HepG2 (cell line): Measurements from ENCODE around the gene ISY1. TPM values are rescaled to one million over a fixed set of nuclear protein-coding genes. Genes with fewer than 3 reads are reported as not detected.
A peak's percentile ranks its signal among the peaks of the same experiment; 100 is the strongest.

Experiments used
- ATAC-seq: fragments of 200-7000 bp; cut with Tn5 transposase; 3 replicates; pipeline ENCODE4 v1.9.1; 2020; ENCODE audit warnings: mild to moderate bottlenecking, moderate library complexity
- BruUV-seq: library from RNA; stranded (reverse); fragments of 400-500 nt; replicated peaks from 2 replicates; lab custom pipeline; 2021; lab: Mats Ljungman, UMichigan
- CTCF ChIA-PET: fragments of 300-600 bp; formaldehyde crosslinking; extraction: SDS; loops from one replicate; lab custom pipeline; 2021; ENCODE audit warnings: low total read pairs, inconsistent platforms, low intra/inter-chr PET ratio; lab: Yijun Ruan, JAX
- POLR2A ChIA-PET: fragments of 350-600 bp; sonication (Branson Sonifier 250); formaldehyde crosslinking; loops from one replicate; lab custom pipeline; 2020; ENCODE audit warnings: antibody characterized with exemption, inconsistent platforms; lab: Yijun Ruan, JAX
- DNase-seq: peaks from one replicate; pipeline ENCODE4 v3.0.0-alpha.2; 2015; ENCODE audit warnings: low spot score
- FAIRE-seq: peaks from 3 replicates; lab custom pipeline; 2011; peaks lifted over from hg19 to GRCh38; lab: Jason Lieb, UNC
- H2AFZ ChIP-seq: one replicate; pipeline ENCODE4 v1.6.1; 2011; ENCODE audit warnings: low read length, inconsistent platforms
- H3K27ac ChIP-seq: fragments of 300-600 bp; 3 replicates; pipeline ENCODE4 v1.8.0; 2011; ENCODE audit warnings: mixed run types, mild to moderate bottlenecking, mixed read lengths, low read length, inconsistent platforms; ENCODE audit not compliant: insufficient read depth; ENCODE audit errors: extremely low read length
- H3K27me3 ChIP-seq, 2 experiments: fragments of 200-600 bp in 1 of 2; 2 replicates in 1 of 2; 3 replicates in 1 of 2; pipeline versions ENCODE4 v1.6.0 to v1.8.0; 2011; ENCODE audit warnings: low read length in 2 of 2, mild to moderate bottlenecking in 2 of 2, moderate library complexity in 2 of 2, inconsistent platforms in 1 of 2; ENCODE audit not compliant: insufficient read depth in 2 of 2, control insufficient read depth in 1 of 2
- H3K36me3 ChIP-seq, 2 experiments: fragments of 200-600 bp in 1 of 2; replicated peaks in 1 of 2; 2 replicates in 1 of 2; 3 replicates in 1 of 2; pipeline versions ENCODE4 v1.5.1 to v1.8.0; 2011; ENCODE audit warnings: low read length in 2 of 2, inconsistent platforms in 1 of 2; ENCODE audit not compliant: insufficient read depth in 2 of 2, control insufficient read depth in 1 of 2
- H3K4me1 ChIP-seq: 2 replicates; pipeline ENCODE4 v1.5.1; 2012; ENCODE audit warnings: low read length, inconsistent platforms; ENCODE audit not compliant: insufficient read depth
- H3K4me2 ChIP-seq: 2 replicates; pipeline ENCODE4 v1.6.0; 2011; ENCODE audit warnings: low read depth, low read length, inconsistent platforms
- H3K4me3 ChIP-seq, 3 experiments: fragments of 200-600 bp in 1 of 3; sonication (generic), shearing (Covaris generic) in 1 of 3; replicated peaks in 1 of 3; 2 replicates each; pipeline ENCODE4 v1.5.1; 2011 to 2016; ENCODE audit warnings: low read length in 3 of 3, inconsistent platforms in 2 of 3, low read depth in 2 of 3, mild to moderate bottlenecking in 2 of 3, control low read depth in 1 of 3, mixed read lengths in 1 of 3; ENCODE audit not compliant: insufficient read depth in 1 of 3
- H3K79me2 ChIP-seq: one replicate; pipeline ENCODE4 v1.6.1; 2011; ENCODE audit warnings: low read length, inconsistent platforms; ENCODE audit not compliant: insufficient read depth
- H3K9ac ChIP-seq: 2 replicates; pipeline ENCODE4 v1.6.0; 2011; ENCODE audit warnings: mild to moderate bottlenecking, low read depth, low read length, inconsistent platforms; ENCODE audit not compliant: insufficient read depth
- H3K9me3 ChIP-seq: 2 replicates; pipeline ENCODE4 v1.5.1; 2012; ENCODE audit warnings: mild to moderate bottlenecking, low read length
- H4K20me1 ChIP-seq: 2 replicates; pipeline ENCODE4 v1.6.0; 2011; ENCODE audit warnings: inconsistent platforms, mild to moderate bottlenecking, low read length, moderate library complexity; ENCODE audit not compliant: insufficient read depth
- FOXA1 ChIP-seq, 2 experiments: fragments of 450-650 bp in 1 of 2; sonication (generic) in 1 of 2; formaldehyde crosslinking in 1 of 2; IDR thresholded peaks; 2 replicates each; pipeline versions ENCODE4 v1.4.0 to v1.6.1; 2016 to 2020; ENCODE audit warnings: missing genetic modification reagents in 1 of 2
- MXI1 ChIP-seq: IDR thresholded peaks from 3 replicates; pipeline ENCODE4 v1.6.1; 2012; ENCODE audit warnings: low read depth, low read length, inconsistent platforms, borderline replicate concordance
- PAXIP1 ChIP-seq: sonication (generic); formaldehyde crosslinking; conservative IDR thresholded peaks from 2 replicates; pipeline ENCODE4 v1.4.0; 2020; ENCODE audit warnings: mild to moderate bottlenecking, missing genetic modification reagents, moderate library complexity
- SAP130 ChIP-seq: IDR thresholded peaks from 2 replicates; pipeline ENCODE4 v1.6.1; 2016; ENCODE audit warnings: low read depth
- YEATS2 ChIP-seq: sonication (generic); formaldehyde crosslinking; IDR thresholded peaks from 2 replicates; pipeline ENCODE4 v1.4.0; 2020; ENCODE audit warnings: missing genetic modification reagents, borderline replicate concordance
- ZFX ChIP-seq: sonication (generic); formaldehyde crosslinking; IDR thresholded peaks from 2 replicates; pipeline ENCODE4 v1.4.0; 2020; ENCODE audit warnings: mild to moderate bottlenecking, low read depth, missing genetic modification reagents, moderate library complexity
- ZFY ChIP-seq: sonication (generic); formaldehyde crosslinking; IDR thresholded peaks from 2 replicates; pipeline ENCODE4 v1.4.0; 2020; ENCODE audit warnings: missing genetic modification reagents
- ZHX1 ChIP-seq: sonication (generic); formaldehyde crosslinking; IDR thresholded peaks from 2 replicates; pipeline ENCODE4 v1.8.1; 2022; ENCODE audit warnings: low read depth, mild to moderate bottlenecking, missing genetic modification reagents
- ZNF260 ChIP-seq: sonication (generic); formaldehyde crosslinking; IDR thresholded peaks from 2 replicates; pipeline ENCODE4 v1.4.0; 2020; ENCODE audit warnings: missing genetic modification reagents, low read depth, mild to moderate bottlenecking, borderline replicate concordance
- ZNF75D ChIP-seq: sonication (generic); formaldehyde crosslinking; IDR thresholded peaks from 2 replicates; pipeline ENCODE4 v1.8.1; 2023; ENCODE audit warnings: missing genetic modification reagents, mild to moderate bottlenecking, borderline replicate concordance
- ZSCAN22 ChIP-seq: sonication (generic); formaldehyde crosslinking; IDR thresholded peaks from 2 replicates; pipeline ENCODE4 v1.4.0; 2020; ENCODE audit warnings: mild to moderate bottlenecking, missing genetic modification reagents
- WGBS: methylation state at CpG from one replicate; pipeline ENCODE4 v1.1.6; 2017; ENCODE audit warnings: low lambda C conversion rate; 5-methylcytosine and 5-hydroxymethylcytosine counted together
- in situ Hi-C: cut with HindIII; loops from 2 replicates; pipeline ENCODE4 v1.10.0; 2017; ENCODE audit warnings: low pct_unique_long_range_greater_than_20kb; ENCODE audit not compliant: extremely low pct_ligation_motif_present
- intact Hi-C: fragments of 100-400 bp; cut with micrococcal nuclease; formaldehyde crosslinking; loops from one replicate; pipeline ENCODE4 v1.10.0; 2022; ENCODE audit not compliant: unreplicated experiment
- polyA plus RNA-seq, 8 experiments: library from polyadenylated mRNA; depleted of rRNA in 3 of 8; stranded (reverse) in 7 of 8; unstranded in 1 of 8; fragments of >200 nt; fragmentation: Illumina TruSeq in 4 of 8; extraction: Trizol in 4 of 8; gene quantifications; 2 replicates each; pipeline versions ENCODE4 v1.2.1 to v1.2.3, GENCODE V29; 2011 to 2016; ENCODE audit warnings: low read depth in 4 of 8, missing spikeins in 1 of 8, mixed read lengths in 1 of 8; ENCODE audit not compliant: insufficient read depth in 1 of 8
- total RNA-seq, 5 experiments: library from RNA; depleted of rRNA; stranded (reverse); fragments of >200 nt; fragmentation: Illumina TruSeq; extraction: Trizol; gene quantifications; 2 replicates each; pipeline ENCODE4 v1.2.3, GENCODE V29; 2016; ENCODE audit warnings: low read depth in 1 of 5
- TF ChIP-seq, protein P1 (sequence below): IDR thresholded peaks from 2 replicates; pipeline ENCODE4 v1.6.1; 2012; ENCODE audit warnings: inconsistent platforms

ISY1 gene
- total and polyA plus RNA-seq, 2 of the 13 experiments (the other 11 are each of a cell fraction or from before 2014, with no cell fraction given): 21.0 to 39.1 TPM

- Histone ChIP-seq H2AFZ (no peak overlapping the region), H3K9ac (no peak overlapping the region), H3K4me3 (no peak overlapping the region), H4K20me1 (no peaks in the 10 kb centered on the region), H3K4me2 (no peak overlapping the region), H3K79me2 (peaks cover 17% of the 10 kb centered on the region), H3K4me1 (peaks cover 10% of the 10 kb centered on the region; the same call in 1 of the 2 replicates), H3K27me3 (no peaks in the 10 kb centered on the region; a peak in 1 of 5 replicates), H3K9me3 (no peaks in the 10 kb centered on the region), H3K36me3 (no peaks in the 10 kb centered on the region), H3K27ac (peak overlapping the region; percentile 38)
- peak; percentile 14 for DNase-seq
- no peak for FAIRE-seq
- intact Hi-C loops: no loop called here
- ChIA-PET CTCF (no interaction called here), POLR2A (no interaction called here)
- BruUV-seq: no TSS peak
- TF ChIP-seq FOXA1 (IDR thresholded peaks at IDR 0.05): no peak
- TF ChIP-seq FOXA1 (CRISPR knock-in tag; IDR thresholded peaks at IDR 0.05): no peak
- TF ChIP-seq ZSCAN22 (CRISPR knock-in tag): no peak
- peak; percentile 47 for TF ChIP-seq ZFY
- peak; percentile 34; the same call in 1 of the 2 replicates for TF ChIP-seq YEATS2 (CRISPR knock-in tag)
- TF ChIP-seq ZNF260: no peak
- TF ChIP-seq SAP130: 0 out of 2 replicates have a peak, but pooled peaks have one; percentile 26
- peak; percentile 44; the same call in 1 of the 3 replicates for TF ChIP-seq MXI1
- peak; percentile 57 for TF ChIP-seq ZFX (CRISPR knock-in tag)
- TF ChIP-seq, protein P1, sequence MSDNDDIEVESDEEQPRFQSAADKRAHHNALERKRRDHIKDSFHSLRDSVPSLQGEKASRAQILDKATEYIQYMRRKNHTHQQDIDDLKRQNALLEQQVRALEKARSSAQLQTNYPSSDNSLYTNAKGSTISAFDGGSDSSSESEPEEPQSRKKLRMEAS: peak; percentile 65; the same call in 1 of the 2 replicates
- in situ Hi-C loops: loop anchor here (10.0 kb wide), 1 partner anchor 57 kb away; the partner anchor contains the start of gene COPG1
- ATAC-seq: no peak
- WGBS: 4% methylated on average over 1 of the region's 1 CpG
Observed at GRCh38 chr3:129187857-129188256, 27.0 kb upstream of the ISY1 start.

DNA sequence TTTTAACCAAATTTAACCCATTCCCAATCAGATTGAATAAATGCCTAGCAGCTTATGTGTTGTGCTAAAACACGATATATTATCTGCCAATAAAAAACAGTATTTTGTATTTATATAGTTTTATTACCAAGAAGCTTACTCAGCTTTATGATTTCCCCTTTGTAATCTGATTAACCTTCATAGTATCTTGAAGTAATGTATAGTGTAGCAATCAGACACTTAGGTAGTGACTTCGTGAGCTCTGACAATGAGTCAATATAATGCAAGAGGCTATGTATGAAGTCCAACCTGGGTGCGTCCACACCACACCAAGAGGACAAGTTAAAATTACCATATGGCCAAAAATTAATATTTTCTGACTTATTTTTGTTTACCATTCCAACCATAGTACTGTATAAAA lies 24.9 kb upstream of the ISY1 start:
- no peak overlapping the region for H3K4me3 ChIP-seq
- intact Hi-C loops (no loop called here), in situ Hi-C loops (loop anchor here (10.0 kb wide), 1 partner anchor 59 kb away; the partner anchor contains the start of gene COPG1)
- H3K9ac ChIP-seq: no peak overlapping the region
- no peak overlapping the region for H3K27ac ChIP-seq
- POLR2A ChIA-PET: interaction anchor here (1.2 to 2.2 kb wide), 5 partner anchors 39 to 64 kb away, joined by 3 to 7 read pairs (median 5); partner anchors contain the start of gene COPG1
- ATAC-seq (no peak), DNase-seq (no peak), FAIRE-seq (no peak)
- H3K9me3 ChIP-seq: no peaks in the 10 kb centered on the region
- H4K20me1 ChIP-seq: peaks cover 19% of the 10 kb centered on the region
- 85% methylated on average over 3 of the region's 3 CpGs for WGBS
- no TSS peak for BruUV-seq
- no peak overlapping the region for H2AFZ ChIP-seq
- H3K79me2 ChIP-seq: peaks cover 37% of the 10 kb centered on the region
- no peaks in the 10 kb centered on the region; a peak in 1 of 5 replicates for H3K27me3 ChIP-seq
- CTCF ChIA-PET: no interaction called here
- H3K4me2 ChIP-seq: no peak overlapping the region
- no peaks in the 10 kb centered on the region for H3K36me3 ChIP-seq
- H3K4me1 ChIP-seq: peaks cover 21% of the 10 kb centered on the region
- TF ChIP-seq ZNF75D (CRISPR knock-in tag) (no peak), PAXIP1 (no peak), ZHX1 (CRISPR knock-in tag) (no peak)
